HepG2 (cell line): ENCODE data around the gene MIB2. TPM values are rescaled to one million over a fixed set of nuclear protein-coding genes. Genes with fewer than 3 reads are reported as not detected.

ENCODE experiments used
- ATAC-seq: fragments of 200-7000 bp; cut with Tn5 transposase; 3 replicates; pipeline ENCODE4 v1.9.1; 2020; ENCODE audit warnings: mild to moderate bottlenecking, moderate library complexity
- BruUV-seq: library from RNA; stranded (reverse); fragments of 400-500 nt; replicated peaks from 2 replicates; lab custom pipeline; 2021; lab: Mats Ljungman, UMichigan
- CTCF ChIA-PET: fragments of 300-600 bp; formaldehyde crosslinking; extraction: SDS; loops from one replicate; lab custom pipeline; 2021; ENCODE audit warnings: low total read pairs, inconsistent platforms, low intra/inter-chr PET ratio; lab: Yijun Ruan, JAX
- POLR2A ChIA-PET: fragments of 350-600 bp; sonication (Branson Sonifier 250); formaldehyde crosslinking; loops from one replicate; lab custom pipeline; 2020; ENCODE audit warnings: antibody characterized with exemption, inconsistent platforms; lab: Yijun Ruan, JAX
- DNase-seq: peaks from one replicate; pipeline ENCODE4 v3.0.0-alpha.2; 2015; ENCODE audit warnings: low spot score
- FAIRE-seq: peaks from 3 replicates; lab custom pipeline; 2011; peaks lifted over from hg19 to GRCh38; lab: Jason Lieb, UNC
- H2AFZ ChIP-seq: one replicate; pipeline ENCODE4 v1.6.1; 2011; ENCODE audit warnings: low read length, inconsistent platforms
- H3K27ac ChIP-seq: fragments of 300-600 bp; 3 replicates; pipeline ENCODE4 v1.8.0; 2011; ENCODE audit warnings: mixed run types, mild to moderate bottlenecking, mixed read lengths, low read length, inconsistent platforms; ENCODE audit not compliant: insufficient read depth; ENCODE audit errors: extremely low read length
- H3K27me3 ChIP-seq, 2 experiments: fragments of 200-600 bp in 1 of 2; 2 replicates in 1 of 2; 3 replicates in 1 of 2; pipeline versions ENCODE4 v1.6.0 to v1.8.0; 2011; ENCODE audit warnings: low read length in 2 of 2, mild to moderate bottlenecking in 2 of 2, moderate library complexity in 2 of 2, inconsistent platforms in 1 of 2; ENCODE audit not compliant: insufficient read depth in 2 of 2, control insufficient read depth in 1 of 2
- H3K36me3 ChIP-seq, 2 experiments: fragments of 200-600 bp in 1 of 2; replicated peaks in 1 of 2; 2 replicates in 1 of 2; 3 replicates in 1 of 2; pipeline versions ENCODE4 v1.5.1 to v1.8.0; 2011; ENCODE audit warnings: low read length in 2 of 2, inconsistent platforms in 1 of 2; ENCODE audit not compliant: insufficient read depth in 2 of 2, control insufficient read depth in 1 of 2
- H3K4me1 ChIP-seq: 2 replicates; pipeline ENCODE4 v1.5.1; 2012; ENCODE audit warnings: low read length, inconsistent platforms; ENCODE audit not compliant: insufficient read depth
- H3K4me2 ChIP-seq: 2 replicates; pipeline ENCODE4 v1.6.0; 2011; ENCODE audit warnings: low read depth, low read length, inconsistent platforms
- H3K4me3 ChIP-seq, 3 experiments: fragments of 200-600 bp in 1 of 3; sonication (generic), shearing (Covaris generic) in 1 of 3; replicated peaks in 1 of 3; 2 replicates each; pipeline ENCODE4 v1.5.1; 2011 to 2016; ENCODE audit warnings: low read length in 3 of 3, inconsistent platforms in 2 of 3, low read depth in 2 of 3, mild to moderate bottlenecking in 2 of 3, control low read depth in 1 of 3, mixed read lengths in 1 of 3; ENCODE audit not compliant: insufficient read depth in 1 of 3
- H3K79me2 ChIP-seq: one replicate; pipeline ENCODE4 v1.6.1; 2011; ENCODE audit warnings: low read length, inconsistent platforms; ENCODE audit not compliant: insufficient read depth
- H3K9ac ChIP-seq: 2 replicates; pipeline ENCODE4 v1.6.0; 2011; ENCODE audit warnings: mild to moderate bottlenecking, low read depth, low read length, inconsistent platforms; ENCODE audit not compliant: insufficient read depth
- H3K9me3 ChIP-seq: 2 replicates; pipeline ENCODE4 v1.5.1; 2012; ENCODE audit warnings: mild to moderate bottlenecking, low read length
- H4K20me1 ChIP-seq: 2 replicates; pipeline ENCODE4 v1.6.0; 2011; ENCODE audit warnings: inconsistent platforms, mild to moderate bottlenecking, low read length, moderate library complexity; ENCODE audit not compliant: insufficient read depth
- ARID4A ChIP-seq: sonication (generic); formaldehyde crosslinking; IDR thresholded peaks from 2 replicates; pipeline ENCODE4 v1.5.0; 2020; ENCODE audit warnings: mild to moderate bottlenecking, missing genetic modification reagents, borderline replicate concordance
- CBX2 ChIP-seq, 2 experiments: fragments of 200-600 bp in 1 of 2; sonication (generic); formaldehyde crosslinking in 1 of 2; IDR thresholded peaks; 2 replicates each; pipeline versions ENCODE4 v1.7.0 to v1.8.1; 2018 to 2022; ENCODE audit warnings: low read depth in 2 of 2, low read length in 1 of 2, mild to moderate bottlenecking in 1 of 2, missing genetic modification reagents in 1 of 2
- MAX ChIP-seq: IDR thresholded peaks from 2 replicates; pipeline ENCODE4 v1.6.1; 2012; ENCODE audit warnings: inconsistent platforms
- NR1H2 ChIP-seq: sonication (generic); formaldehyde crosslinking; IDR thresholded peaks from 2 replicates; pipeline ENCODE4 v1.8.1; 2022; ENCODE audit warnings: low read depth, missing genetic modification reagents, borderline replicate concordance
- SRF ChIP-seq: IDR thresholded peaks from 2 replicates; pipeline ENCODE4 v1.6.1; 2011; ENCODE audit warnings: mild to moderate bottlenecking, low read depth, low read length, moderate library complexity
- YY1 ChIP-seq: IDR thresholded peaks from 2 replicates; pipeline ENCODE4 v1.6.1; 2011; ENCODE audit warnings: low read length, low read depth, moderate library complexity, mild to moderate bottlenecking; ENCODE audit not compliant: insufficient read depth, insufficient replicate concordance
- ZNF230 ChIP-seq: sonication (generic); formaldehyde crosslinking; IDR thresholded peaks from 2 replicates; pipeline ENCODE4 v1.4.0; 2020; ENCODE audit warnings: mild to moderate bottlenecking, missing genetic modification reagents
- ZNF383 ChIP-seq: sonication (generic); formaldehyde crosslinking; IDR thresholded peaks from 2 replicates; pipeline ENCODE4 v1.4.0; 2020; ENCODE audit warnings: missing genetic modification reagents, mild to moderate bottlenecking, borderline replicate concordance
- ZNF432 ChIP-seq: sonication (generic); formaldehyde crosslinking; IDR thresholded peaks from 2 replicates; pipeline ENCODE4 v1.5.0; 2020; ENCODE audit warnings: missing genetic modification reagents, mild to moderate bottlenecking, borderline replicate concordance
- ZNF484 ChIP-seq: sonication (generic); formaldehyde crosslinking; IDR thresholded peaks from 2 replicates; pipeline ENCODE4 v1.5.1; 2020; ENCODE audit warnings: mild to moderate bottlenecking, low read depth, missing genetic modification reagents, borderline replicate concordance
- WGBS: methylation state at CpG from one replicate; pipeline ENCODE4 v1.1.6; 2017; ENCODE audit warnings: low lambda C conversion rate; 5-methylcytosine and 5-hydroxymethylcytosine counted together
- in situ Hi-C: cut with HindIII; loops from 2 replicates; pipeline ENCODE4 v1.10.0; 2017; ENCODE audit warnings: low pct_unique_long_range_greater_than_20kb; ENCODE audit not compliant: extremely low pct_ligation_motif_present
- intact Hi-C: fragments of 100-400 bp; cut with micrococcal nuclease; formaldehyde crosslinking; loops from one replicate; pipeline ENCODE4 v1.10.0; 2022; ENCODE audit not compliant: unreplicated experiment
- polyA plus RNA-seq, 8 experiments: library from polyadenylated mRNA; depleted of rRNA in 3 of 8; stranded (reverse) in 7 of 8; unstranded in 1 of 8; fragments of >200 nt; fragmentation: Illumina TruSeq in 4 of 8; extraction: Trizol in 4 of 8; gene quantifications; 2 replicates each; pipeline versions ENCODE4 v1.2.1 to v1.2.3, GENCODE V29; 2011 to 2016; ENCODE audit warnings: low read depth in 4 of 8, missing spikeins in 1 of 8, mixed read lengths in 1 of 8; ENCODE audit not compliant: insufficient read depth in 1 of 8
- total RNA-seq, 5 experiments: library from RNA; depleted of rRNA; stranded (reverse); fragments of >200 nt; fragmentation: Illumina TruSeq; extraction: Trizol; gene quantifications; 2 replicates each; pipeline ENCODE4 v1.2.3, GENCODE V29; 2016; ENCODE audit warnings: low read depth in 1 of 5
- TF ChIP-seq, protein P1 (sequence below): sonication (generic); formaldehyde crosslinking; IDR thresholded peaks from 2 replicates; pipeline ENCODE4 v1.4.0; 2020; ENCODE audit warnings: mild to moderate bottlenecking, missing genetic modification reagents, borderline replicate concordance
- TF ChIP-seq, protein P2 (sequence below): IDR thresholded peaks from 2 replicates; pipeline ENCODE4 v1.6.1; 2016

The MIB2 gene
- total and polyA plus RNA-seq, 2 of the 13 experiments (the other 11 are each of a cell fraction or from before 2014, with no cell fraction given): 19.9 to 30.4 TPM

GRCh38 chr1:1599030-1599934 lies 16.0 kb upstream of the MIB2 start:
- FAIRE-seq (no peak), ATAC-seq (no peak), DNase-seq (no peak)
- Histone ChIP-seq H3K4me3 (peak overlapping the region; percentile 12 to 54 (median 23); a peak in 3 of 6 replicates), H3K9ac (no peak overlapping the region), H3K4me2 (peak overlapping the region; percentile 60), H3K27ac (no peak overlapping the region), H3K4me1 (peaks cover 48% of the 10 kb centered on the region), H3K36me3 (no peaks in the 10 kb centered on the region), H3K79me2 (no peaks in the 10 kb centered on the region), H2AFZ (no peak overlapping the region), H4K20me1 (no peaks in the 10 kb centered on the region), H3K27me3 (peaks cover 9 to 35% of the 10 kb centered on the region in 2 experiments), H3K9me3 (no peaks in the 10 kb centered on the region)
- in situ Hi-C loops: no loop called here
- intact Hi-C loops: no loop called here
- ChIA-PET CTCF (no interaction called here), POLR2A (no interaction called here)
- no TSS peak for BruUV-seq
- 84% methylated on average over 38 of the region's 111 CpGs for WGBS
- TF ChIP-seq NR1H2 (CRISPR knock-in tag) (no peak), ARID4A (CRISPR knock-in tag) (no peak), YY1 (peak; percentile 22), SRF (no peak), CBX2 (IDR thresholded peaks at IDR 0.05; ENCODE audit: low read depth, low read length) (no peak), CBX2 (CRISPR knock-in tag; IDR thresholded peaks at IDR 0.05; ENCODE audit: low read depth) (no peak), ZNF230 (CRISPR knock-in tag) (no peak), ZNF383 (CRISPR knock-in tag) (no peak), ZNF484 (no peak), ZNF432 (no peak), MAX (peak; percentile 89)
- TF ChIP-seq, protein P1, sequence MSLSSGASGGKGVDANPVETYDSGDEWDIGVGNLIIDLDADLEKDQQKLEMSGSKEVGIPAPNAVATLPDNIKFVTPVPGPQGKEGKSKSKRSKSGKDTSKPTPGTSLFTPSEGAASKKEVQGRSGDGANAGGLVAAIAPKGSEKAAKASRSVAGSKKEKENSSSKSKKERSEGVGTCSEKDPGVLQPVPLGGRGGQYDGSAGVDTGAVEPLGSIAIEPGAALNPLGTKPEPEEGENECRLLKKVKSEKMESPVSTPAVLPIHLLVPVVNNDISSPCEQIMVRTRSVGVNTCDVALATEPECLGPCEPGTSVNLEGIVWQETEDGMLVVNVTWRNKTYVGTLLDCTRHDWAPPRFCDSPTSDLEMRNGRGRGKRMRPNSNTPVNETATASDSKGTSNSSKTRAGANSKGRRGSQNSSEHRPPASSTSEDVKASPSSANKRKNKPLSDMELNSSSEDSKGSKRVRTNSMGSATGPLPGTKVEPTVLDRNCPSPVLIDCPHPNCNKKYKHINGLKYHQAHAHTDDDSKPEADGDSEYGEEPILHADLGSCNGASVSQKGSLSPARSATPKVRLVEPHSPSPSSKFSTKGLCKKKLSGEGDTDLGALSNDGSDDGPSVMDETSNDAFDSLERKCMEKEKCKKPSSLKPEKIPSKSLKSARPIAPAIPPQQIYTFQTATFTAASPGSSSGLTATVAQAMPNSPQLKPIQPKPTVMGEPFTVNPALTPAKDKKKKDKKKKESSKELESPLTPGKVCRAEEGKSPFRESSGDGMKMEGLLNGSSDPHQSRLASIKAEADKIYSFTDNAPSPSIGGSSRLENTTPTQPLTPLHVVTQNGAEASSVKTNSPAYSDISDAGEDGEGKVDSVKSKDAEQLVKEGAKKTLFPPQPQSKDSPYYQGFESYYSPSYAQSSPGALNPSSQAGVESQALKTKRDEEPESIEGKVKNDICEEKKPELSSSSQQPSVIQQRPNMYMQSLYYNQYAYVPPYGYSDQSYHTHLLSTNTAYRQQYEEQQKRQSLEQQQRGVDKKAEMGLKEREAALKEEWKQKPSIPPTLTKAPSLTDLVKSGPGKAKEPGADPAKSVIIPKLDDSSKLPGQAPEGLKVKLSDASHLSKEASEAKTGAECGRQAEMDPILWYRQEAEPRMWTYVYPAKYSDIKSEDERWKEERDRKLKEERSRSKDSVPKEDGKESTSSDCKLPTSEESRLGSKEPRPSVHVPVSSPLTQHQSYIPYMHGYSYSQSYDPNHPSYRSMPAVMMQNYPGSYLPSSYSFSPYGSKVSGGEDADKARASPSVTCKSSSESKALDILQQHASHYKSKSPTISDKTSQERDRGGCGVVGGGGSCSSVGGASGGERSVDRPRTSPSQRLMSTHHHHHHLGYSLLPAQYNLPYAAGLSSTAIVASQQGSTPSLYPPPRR: no peak
- TF ChIP-seq, protein P2, sequence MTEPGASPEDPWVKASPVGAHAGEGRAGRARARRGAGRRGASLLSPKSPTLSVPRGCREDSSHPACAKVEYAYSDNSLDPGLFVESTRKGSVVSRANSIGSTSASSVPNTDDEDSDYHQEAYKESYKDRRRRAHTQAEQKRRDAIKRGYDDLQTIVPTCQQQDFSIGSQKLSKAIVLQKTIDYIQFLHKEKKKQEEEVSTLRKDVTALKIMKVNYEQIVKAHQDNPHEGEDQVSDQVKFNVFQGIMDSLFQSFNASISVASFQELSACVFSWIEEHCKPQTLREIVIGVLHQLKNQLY (CRISPR knock-in tag): no peak
